HEK293 (cell line): ENCODE measurements around the gene MYOZ3.

Source experiments
- CTCF ChIA-PET: fragments of 350-600 bp; formaldehyde crosslinking; extraction: SDS; loops from one replicate; lab custom pipeline; 2021; ENCODE audit warnings: antibody characterized with exemption; lab: Yijun Ruan, JAX
- POLR2A ChIA-PET: fragments of 300-600 bp; formaldehyde crosslinking; extraction: SDS; loops from one replicate; lab custom pipeline; 2020; ENCODE audit warnings: antibody characterized with exemption, inconsistent platforms; lab: Yijun Ruan, JAX
- H3K27ac ChIP-seq: fragments of 200-500 bp; sonication (Bioruptor generic); 2 replicates; pipeline ENCODE4 v1.5.1; 2014; ENCODE audit warnings: low read depth, low read length, control low read depth, inconsistent platforms; ENCODE audit errors: extremely low read depth
- H3K36me3 ChIP-seq, 2 experiments: fragments of 200-500 bp in 1 of 2; sonication (Bioruptor generic) in 1 of 2; 1 replicate in 1 of 2; 2 replicates in 1 of 2; pipeline ENCODE4 v1.5.1; 2014 to 2017; ENCODE audit warnings: inconsistent platforms in 2 of 2, low read length in 2 of 2; ENCODE audit not compliant: control insufficient read depth in 2 of 2, insufficient read depth in 1 of 2
- H3K4me1 ChIP-seq: fragments of 200-500 bp; sonication (Bioruptor generic); 2 replicates; pipeline ENCODE4 v1.5.1; 2014; ENCODE audit warnings: mild to moderate bottlenecking, low read length, inconsistent platforms; ENCODE audit not compliant: control insufficient read depth, insufficient read depth
- H3K4me3 ChIP-seq: 2 replicates; pipeline ENCODE4 v1.5.1; 2011; ENCODE audit warnings: low read depth, mild to moderate bottlenecking, control low read depth, low read length, moderate library complexity
- H3K9me3 ChIP-seq: fragments of 200-500 bp; sonication (Bioruptor generic); 2 replicates; pipeline ENCODE4 v1.5.1; 2014; ENCODE audit warnings: low read depth, low read length, inconsistent platforms; ENCODE audit not compliant: control insufficient read depth, insufficient read depth
- EGR2 ChIP-seq: fragments of 450-650 bp; formaldehyde crosslinking; IDR thresholded peaks from 2 replicates; pipeline ENCODE4 v1.5.1; 2016; ENCODE audit warnings: low read depth, missing biosample characterization, missing genetic modification characterization
- GLIS2 ChIP-seq: fragments of 450-650 bp; formaldehyde crosslinking; IDR thresholded peaks from 2 replicates; pipeline ENCODE4 v1.5.1; 2016; ENCODE audit warnings: missing biosample characterization, missing genetic modification characterization
- KLF9 ChIP-seq: fragments of 450-650 bp; formaldehyde crosslinking; IDR thresholded peaks from 2 replicates; pipeline ENCODE4 v1.5.1; 2016; ENCODE audit warnings: missing biosample characterization, missing genetic modification characterization, low read depth
- OSR2 ChIP-seq: fragments of 450-650 bp; formaldehyde crosslinking; IDR thresholded peaks from 2 replicates; pipeline ENCODE4 v1.5.1; 2016; ENCODE audit warnings: missing biosample characterization, missing genetic modification characterization
- PRDM6 ChIP-seq: fragments of 450-650 bp; formaldehyde crosslinking; IDR thresholded peaks from 2 replicates; pipeline ENCODE4 v1.5.1; 2017; ENCODE audit warnings: missing biosample characterization, missing genetic modification characterization
- SP3 ChIP-seq: fragments of 450-650 bp; formaldehyde crosslinking; IDR thresholded peaks from 2 replicates; pipeline ENCODE4 v1.5.1; 2016; ENCODE audit warnings: missing biosample characterization, missing genetic modification characterization
- ZBTB17 ChIP-seq: fragments of 450-650 bp; formaldehyde crosslinking; IDR thresholded peaks from 2 replicates; pipeline ENCODE4 v1.5.1; 2016; ENCODE audit warnings: missing biosample characterization, missing genetic modification characterization
- ZBTB20 ChIP-seq: fragments of 450-650 bp; formaldehyde crosslinking; IDR thresholded peaks from 2 replicates; pipeline ENCODE4 v1.5.1; 2016; ENCODE audit warnings: missing biosample characterization, missing genetic modification characterization
- ZFHX2 ChIP-seq: fragments of 450-650 bp; formaldehyde crosslinking; conservative IDR thresholded peaks from 2 replicates; pipeline ENCODE4 v1.5.1; 2016; ENCODE audit warnings: missing biosample characterization, missing genetic modification characterization
- ZNF184 ChIP-seq: fragments of 450-650 bp; IDR thresholded peaks from 2 replicates; pipeline ENCODE4 v1.5.1; 2018; ENCODE audit warnings: missing biosample characterization, mild to moderate bottlenecking, missing genetic modification characterization
- ZNF221 ChIP-seq: fragments of 450-650 bp; formaldehyde crosslinking; IDR thresholded peaks from 2 replicates; pipeline ENCODE4 v1.5.1; 2017; ENCODE audit warnings: missing biosample characterization, missing genetic modification characterization, borderline replicate concordance
- ZNF335 ChIP-seq: fragments of 450-650 bp; formaldehyde crosslinking; conservative IDR thresholded peaks from 2 replicates; pipeline ENCODE4 v1.5.1; 2016; ENCODE audit warnings: missing biosample characterization, missing genetic modification characterization
- ZNF362 ChIP-seq: fragments of 450-650 bp; formaldehyde crosslinking; IDR thresholded peaks from 2 replicates; pipeline ENCODE4 v1.5.1; 2016; ENCODE audit warnings: missing biosample characterization, missing genetic modification characterization
- ZNF426 ChIP-seq: fragments of 450-650 bp; formaldehyde crosslinking; IDR thresholded peaks from 2 replicates; pipeline ENCODE4 v1.5.1; 2017; ENCODE audit warnings: missing biosample characterization, missing genetic modification characterization, mild to moderate bottlenecking, inconsistent platforms, moderate library complexity
- ZNF664 ChIP-seq: fragments of 450-650 bp; formaldehyde crosslinking; IDR thresholded peaks from 2 replicates; pipeline ENCODE4 v1.5.1; 2016; ENCODE audit warnings: missing biosample characterization, missing genetic modification characterization
- ZNF670 ChIP-seq: fragments of 450-650 bp; formaldehyde crosslinking; IDR thresholded peaks from 2 replicates; pipeline ENCODE4 v1.5.1; 2016; ENCODE audit warnings: missing biosample characterization, missing genetic modification characterization, low read depth
- TF ChIP-seq, protein P1 (sequence below): fragments of 450-650 bp; formaldehyde crosslinking; IDR thresholded peaks from 2 replicates; pipeline ENCODE4 v1.5.1; 2016; ENCODE audit warnings: missing biosample characterization, missing genetic modification characterization
- TF ChIP-seq, protein P2 (sequence below): fragments of 450-650 bp; IDR thresholded peaks from 2 replicates; pipeline ENCODE4 v1.5.1; 2018; ENCODE audit warnings: missing biosample characterization, mild to moderate bottlenecking, missing genetic modification characterization
- TF ChIP-seq, protein P3 (sequence below): fragments of 450-650 bp; formaldehyde crosslinking; IDR thresholded peaks from 2 replicates; pipeline ENCODE4 v1.5.1; 2016; ENCODE audit warnings: missing biosample characterization, missing genetic modification characterization
- TF ChIP-seq, protein P4 (sequence below): fragments of 450-650 bp; formaldehyde crosslinking; IDR thresholded peaks from 2 replicates; pipeline ENCODE4 v1.5.1; 2016; ENCODE audit warnings: missing biosample characterization, missing genetic modification characterization

The MYOZ3 gene

GRCh38 chr5:150614661-150615060 is 46.4 kb upstream of the MYOZ3 start:
- H3K27ac ChIP-seq, result no peak overlapping the region
- no peaks in the 10 kb centered on the region for H3K36me3 ChIP-seq
- no peaks in the 10 kb centered on the region for H3K9me3 ChIP-seq
- CTCF ChIA-PET, result interaction anchor here (0.5 to 1.5 kb wide), 12 partner anchors 10 to 400 kb away, joined by 3 to 6 read pairs (median 3); no protein-coding TSS in a partner anchor
- peaks cover 21% of the 10 kb centered on the region for H3K4me1 ChIP-seq
- TF ChIP-seq ZNF664 (tag by site-specific recombination), result 0 out of 2 replicates have a peak, but pooled peaks have one; percentile 52
- TF ChIP-seq, protein P1, sequence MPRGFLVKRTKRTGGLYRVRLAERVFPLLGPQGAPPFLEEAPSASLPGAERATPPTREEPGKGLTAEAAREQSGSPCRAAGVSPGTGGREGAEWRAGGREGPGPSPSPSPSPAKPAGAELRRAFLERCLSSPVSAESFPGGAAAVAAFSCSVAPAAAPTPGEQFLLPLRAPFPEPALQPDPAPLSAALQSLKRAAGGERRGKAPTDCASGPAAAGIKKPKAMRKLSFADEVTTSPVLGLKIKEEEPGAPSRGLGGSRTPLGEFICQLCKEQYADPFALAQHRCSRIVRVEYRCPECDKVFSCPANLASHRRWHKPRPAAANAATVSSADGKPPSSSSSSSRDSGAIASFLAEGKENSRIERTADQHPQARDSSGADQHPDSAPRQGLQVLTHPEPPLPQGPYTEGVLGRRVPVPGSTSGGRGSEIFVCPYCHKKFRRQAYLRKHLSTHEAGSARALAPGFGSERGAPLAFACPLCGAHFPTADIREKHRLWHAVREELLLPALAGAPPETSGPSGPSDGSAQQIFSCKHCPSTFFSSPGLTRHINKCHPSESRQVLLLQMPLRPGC (tag by site-specific recombination), result no peak
- POLR2A ChIA-PET, result interaction anchor here (1.2 to 1.3 kb wide), 2 partner anchors 30 to 86 kb away, joined by 3 to 4 read pairs; partner anchors contain the start of gene RBM22
- no peak overlapping the region for H3K4me3 ChIP-seq

- H3K36me3 ChIP-seq, result no peaks in the 10 kb centered on the region
- H3K9me3 ChIP-seq, result no peaks in the 10 kb centered on the region
- no peak overlapping the region for H3K4me3 ChIP-seq
- ChIA-PET POLR2A (interaction anchor here (1.2 to 1.5 kb wide), 3 partner anchors 11 to 85 kb away, joined by 3 to 4 read pairs (median 3); partner anchors contain the start of gene RBM22), CTCF (interaction anchor here (0.6 to 1.5 kb wide), 10 partner anchors 11 to 158 kb away, joined by 3 to 6 read pairs (median 3); partner anchors contain the start of genes RBM22 and SYNPO)
- H3K4me1 ChIP-seq, result peaks cover 21% of the 10 kb centered on the region
- TF ChIP-seq ZFHX2 (peak; percentile 96), ZNF335 (no peak), PRDM6 (tag by site-specific recombination) (no peak), EGR2 (tag by site-specific recombination) (peak; percentile 92)
- no peak overlapping the region for H3K27ac ChIP-seq
These were observed 45.8 kb upstream of the MYOZ3 start for GRCh38 chr5:150615141-150615699.

GRCh38 chr5:150616024-150616470 is 45.0 kb upstream of the MYOZ3 start:
- H3K36me3 ChIP-seq, result no peaks in the 10 kb centered on the region
- H3K27ac ChIP-seq, result no peak overlapping the region
- H3K4me1 ChIP-seq, result peaks cover 21% of the 10 kb centered on the region
- H3K9me3 ChIP-seq, result no peaks in the 10 kb centered on the region
- no peak overlapping the region for H3K4me3 ChIP-seq
- CTCF ChIA-PET, result interaction anchor here (0.7 to 1.7 kb wide), 8 partner anchors 13 to 84 kb away, joined by 3 to 9 read pairs (median 4); partner anchors contain the start of gene RBM22
- POLR2A ChIA-PET, result interaction anchor here (1.1 to 1.5 kb wide), 3 partner anchors 10 to 29 kb away, joined by 3 read pairs; partner anchors contain the start of gene SYNPO
- TF ChIP-seq ZNF221 (no peak), ZBTB20 (tag by site-specific recombination) (no peak), OSR2 (peak; percentile 37; the same call in 1 of the 2 replicates), ZNF362 (tag by site-specific recombination) (no peak), ZNF426 (no peak), SP3 (tag by site-specific recombination) (0 out of 2 replicates have a peak, but pooled peaks have one; percentile 21), ZNF670 (no peak), GLIS2 (tag by site-specific recombination) (peak; percentile 34; the same call in 1 of the 2 replicates), ZBTB17 (tag by site-specific recombination) (peak; percentile 49), ZFHX2 (peak; percentile 45), KLF9 (tag by site-specific recombination) (0 out of 2 replicates have a peak, but pooled peaks have one; percentile 14), ZNF184 (no peak)
- TF ChIP-seq, protein P2, sequence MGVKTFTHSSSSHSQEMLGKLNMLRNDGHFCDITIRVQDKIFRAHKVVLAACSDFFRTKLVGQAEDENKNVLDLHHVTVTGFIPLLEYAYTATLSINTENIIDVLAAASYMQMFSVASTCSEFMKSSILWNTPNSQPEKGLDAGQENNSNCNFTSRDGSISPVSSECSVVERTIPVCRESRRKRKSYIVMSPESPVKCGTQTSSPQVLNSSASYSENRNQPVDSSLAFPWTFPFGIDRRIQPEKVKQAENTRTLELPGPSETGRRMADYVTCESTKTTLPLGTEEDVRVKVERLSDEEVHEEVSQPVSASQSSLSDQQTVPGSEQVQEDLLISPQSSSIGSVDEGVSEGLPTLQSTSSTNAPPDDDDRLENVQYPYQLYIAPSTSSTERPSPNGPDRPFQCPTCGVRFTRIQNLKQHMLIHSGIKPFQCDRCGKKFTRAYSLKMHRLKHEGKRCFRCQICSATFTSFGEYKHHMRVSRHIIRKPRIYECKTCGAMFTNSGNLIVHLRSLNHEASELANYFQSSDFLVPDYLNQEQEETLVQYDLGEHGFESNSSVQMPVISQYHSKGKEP (tag by site-specific recombination), result 0 out of 2 replicates have a peak, but pooled peaks have one; percentile 18
- TF ChIP-seq, protein P3, sequence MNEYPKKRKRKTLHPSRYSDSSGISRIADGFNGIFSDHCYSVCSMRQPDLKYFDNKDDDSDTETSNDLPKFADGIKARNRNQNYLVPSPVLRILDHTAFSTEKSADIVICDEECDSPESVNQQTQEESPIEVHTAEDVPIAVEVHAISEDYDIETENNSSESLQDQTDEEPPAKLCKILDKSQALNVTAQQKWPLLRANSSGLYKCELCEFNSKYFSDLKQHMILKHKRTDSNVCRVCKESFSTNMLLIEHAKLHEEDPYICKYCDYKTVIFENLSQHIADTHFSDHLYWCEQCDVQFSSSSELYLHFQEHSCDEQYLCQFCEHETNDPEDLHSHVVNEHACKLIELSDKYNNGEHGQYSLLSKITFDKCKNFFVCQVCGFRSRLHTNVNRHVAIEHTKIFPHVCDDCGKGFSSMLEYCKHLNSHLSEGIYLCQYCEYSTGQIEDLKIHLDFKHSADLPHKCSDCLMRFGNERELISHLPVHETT (tag by site-specific recombination), result no peak
- TF ChIP-seq, protein P4, sequence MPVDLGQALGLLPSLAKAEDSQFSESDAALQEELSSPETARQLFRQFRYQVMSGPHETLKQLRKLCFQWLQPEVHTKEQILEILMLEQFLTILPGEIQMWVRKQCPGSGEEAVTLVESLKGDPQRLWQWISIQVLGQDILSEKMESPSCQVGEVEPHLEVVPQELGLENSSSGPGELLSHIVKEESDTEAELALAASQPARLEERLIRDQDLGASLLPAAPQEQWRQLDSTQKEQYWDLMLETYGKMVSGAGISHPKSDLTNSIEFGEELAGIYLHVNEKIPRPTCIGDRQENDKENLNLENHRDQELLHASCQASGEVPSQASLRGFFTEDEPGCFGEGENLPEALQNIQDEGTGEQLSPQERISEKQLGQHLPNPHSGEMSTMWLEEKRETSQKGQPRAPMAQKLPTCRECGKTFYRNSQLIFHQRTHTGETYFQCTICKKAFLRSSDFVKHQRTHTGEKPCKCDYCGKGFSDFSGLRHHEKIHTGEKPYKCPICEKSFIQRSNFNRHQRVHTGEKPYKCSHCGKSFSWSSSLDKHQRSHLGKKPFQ (tag by site-specific recombination), result peak; percentile 99
